H1 (cell line): ENCODE measurements around the gene OR13C3. TPM values are rescaled to one million over a fixed set of nuclear protein-coding genes. Genes with fewer than 3 reads are reported as not detected.

Source experiments
- CTCF ChIA-PET: fragments of 300-600 bp; sonication (Branson Sonifier 250); formaldehyde crosslinking; loops from one replicate; lab custom pipeline; 2021; ENCODE audit not compliant: partially characterized antibody; lab: Charles Lee
- POLR2A ChIA-PET: fragments of 300-600 bp; sonication (Branson Sonifier 250); formaldehyde crosslinking; loops from one replicate; lab custom pipeline; 2021; ENCODE audit warnings: inconsistent platforms; ENCODE audit not compliant: partially characterized antibody; lab: Charles Lee
- DNase-seq, 2 experiments: peaks; one replicate each; pipeline versions ENCODE4 v3.0.0 to v3.0.0-alpha.2; 2010 to 2022; ENCODE audit warnings: low spot score in 2 of 2, low read depth in 1 of 2, mixed read lengths in 1 of 2
- FAIRE-seq: peaks from 2 replicates; lab custom pipeline; 2011; peaks lifted over from hg19 to GRCh38; lab: Jason Lieb, UNC
- H2AFZ ChIP-seq: 2 replicates; pipeline ENCODE4 v1.8.1; 2012; ENCODE audit warnings: low read length, inconsistent platforms
- H2AK5ac ChIP-seq: 2 replicates; pipeline ENCODE4 v1.6.1; 2013; ENCODE audit warnings: low read depth, low read length
- H2BK120ac ChIP-seq: replicated peaks from 2 replicates; pipeline ENCODE3; 2013; ENCODE audit warnings: low read depth, low read length, inconsistent platforms
- H2BK12ac ChIP-seq: 2 replicates; pipeline ENCODE4 v1.6.1; 2013; ENCODE audit warnings: low read depth, low read length
- H2BK15ac ChIP-seq: 2 replicates; pipeline ENCODE4 v1.6.1; 2013; ENCODE audit warnings: low read length
- H2BK20ac ChIP-seq: 2 replicates; pipeline ENCODE4 v1.6.1; 2013; ENCODE audit warnings: low read length
- H2BK5ac ChIP-seq: 2 replicates; pipeline ENCODE4 v1.6.1; 2013; ENCODE audit warnings: low read depth, low read length
- H3K14ac ChIP-seq: 2 replicates; pipeline ENCODE4 v1.6.1; 2013; ENCODE audit warnings: inconsistent platforms; ENCODE audit not compliant: insufficient read length
- H3K18ac ChIP-seq: 2 replicates; pipeline ENCODE4 v1.6.1; 2013; ENCODE audit warnings: low read length; ENCODE audit errors: extremely low read depth
- H3K23ac ChIP-seq: 2 replicates; pipeline ENCODE4 v1.6.1; 2013; ENCODE audit warnings: inconsistent platforms; ENCODE audit not compliant: insufficient read length
- H3K23me2 ChIP-seq: 2 replicates; pipeline ENCODE4 v1.6.1; 2013; ENCODE audit warnings: low read depth, low read length
- H3K27ac ChIP-seq: 2 replicates; pipeline ENCODE4 v1.6.1; 2011; ENCODE audit warnings: low read depth, low read length, inconsistent platforms
- H3K27me3 ChIP-seq, 4 experiments: replicated peaks in 1 of 4; 1 replicate in 1 of 4; 2 replicates in 3 of 4; pipeline versions ENCODE4 v1.6.1 to v1.8.1; 2011 to 2013; ENCODE audit warnings: low read length in 3 of 4, mild to moderate bottlenecking in 3 of 4, inconsistent platforms in 2 of 4, mixed read lengths in 2 of 4, moderate library complexity in 1 of 4; ENCODE audit not compliant: control insufficient read depth in 3 of 4, insufficient read depth in 3 of 4; ENCODE audit errors: extremely low read depth in 1 of 4
- H3K36me3 ChIP-seq, 4 experiments: 2 replicates each; pipeline versions ENCODE4 v1.6.1 to v1.8.1; 2011 to 2013; ENCODE audit warnings: mild to moderate bottlenecking in 4 of 4, low read length in 3 of 4, moderate library complexity in 2 of 4, control low read depth in 1 of 4, inconsistent platforms in 1 of 4; ENCODE audit not compliant: insufficient read depth in 4 of 4, control insufficient read depth in 2 of 4
- H3K4ac ChIP-seq: replicated peaks from 2 replicates; pipeline ENCODE3; 2013; ENCODE audit warnings: low read length, low read depth, mixed read lengths, inconsistent platforms; ENCODE audit not compliant: insufficient read length
- H3K4me1 ChIP-seq, 4 experiments: replicated peaks in 1 of 4; 1 replicate in 1 of 4; 2 replicates in 3 of 4; pipeline versions ENCODE4 v1.6.1 to v1.8.1; 2011 to 2013; ENCODE audit warnings: low read length in 3 of 4, inconsistent platforms in 2 of 4, mixed read lengths in 1 of 4; ENCODE audit not compliant: insufficient read depth in 4 of 4, control insufficient read depth in 3 of 4
- H3K4me2 ChIP-seq, 2 experiments: 2 replicates each; pipeline versions ENCODE4 v1.6.1 to v1.8.1; 2011 to 2013; ENCODE audit warnings: low read depth in 2 of 2, low read length in 2 of 2, control low read depth in 1 of 2, inconsistent platforms in 1 of 2, mild to moderate bottlenecking in 1 of 2; ENCODE audit not compliant: insufficient read depth in 1 of 2
- H3K4me3 ChIP-seq, 4 experiments: fragments of 200-600, 300-600 bp in 1 of 4; sonication (generic), shearing (Covaris generic), sonication (Bioruptor Twin) in 1 of 4; 2 replicates each; pipeline versions ENCODE4 v1.5.1 to v1.8.1; 2011 to 2016; ENCODE audit warnings: low read length in 4 of 4, low read depth in 3 of 4, control low read depth in 2 of 4, inconsistent platforms in 2 of 4, mild to moderate bottlenecking in 2 of 4, mixed read lengths in 1 of 4, moderate library complexity in 1 of 4; ENCODE audit not compliant: insufficient read depth in 2 of 4; ENCODE audit errors: extremely low read depth in 1 of 4
- H3K56ac ChIP-seq: replicated peaks from 2 replicates; pipeline ENCODE3; 2013; ENCODE audit warnings: low read depth, mild to moderate bottlenecking, mixed read lengths, low read length, inconsistent platforms; ENCODE audit not compliant: insufficient read length
- H3K79me1 ChIP-seq: 2 replicates; pipeline ENCODE4 v1.6.1; 2013; ENCODE audit warnings: low read depth, low read length, control low read depth
- H3K79me2 ChIP-seq, 2 experiments: 2 replicates each; pipeline versions ENCODE4 v1.6.1 to v1.8.1; 2012 to 2013; ENCODE audit warnings: low read length in 2 of 2, mild to moderate bottlenecking in 2 of 2, inconsistent platforms in 1 of 2; ENCODE audit not compliant: insufficient read depth in 2 of 2, control insufficient read depth in 1 of 2
- H3K9ac ChIP-seq, 4 experiments: replicated peaks in 1 of 4; 1 replicate in 1 of 4; 2 replicates in 3 of 4; pipeline versions ENCODE4 v1.6.1 to v1.8.1; 2011 to 2013; ENCODE audit warnings: low read depth in 3 of 4, low read length in 3 of 4, control low read depth in 2 of 4, mild to moderate bottlenecking in 2 of 4, moderate library complexity in 2 of 4, inconsistent platforms in 1 of 4; ENCODE audit errors: extremely low read depth in 1 of 4
- H3K9me3 ChIP-seq, 2 experiments: 2 replicates each; pipeline versions ENCODE4 v1.6.1 to v1.8.1; 2012 to 2013; ENCODE audit warnings: mild to moderate bottlenecking in 2 of 2, moderate library complexity in 2 of 2, control low read depth in 1 of 2, inconsistent platforms in 1 of 2, low read depth in 1 of 2, low read length in 1 of 2, mixed read lengths in 1 of 2; ENCODE audit not compliant: insufficient read depth in 2 of 2
- H4K20me1 ChIP-seq, 2 experiments: replicated peaks in 1 of 2; 2 replicates each; pipeline versions ENCODE3 to v1.8.1; 2011 to 2013; ENCODE audit warnings: inconsistent platforms in 2 of 2, low read length in 2 of 2, mild to moderate bottlenecking in 1 of 2; ENCODE audit not compliant: insufficient read depth in 2 of 2, control insufficient read depth in 1 of 2
- H4K5ac ChIP-seq: 2 replicates; pipeline ENCODE4 v1.6.1; 2013; ENCODE audit warnings: low read length, low read depth, mixed read lengths, inconsistent platforms; ENCODE audit not compliant: insufficient read length
- H4K8ac ChIP-seq: 2 replicates; pipeline ENCODE4 v1.8.0; 2013; ENCODE audit warnings: mild to moderate bottlenecking, moderate library complexity, low read length, inconsistent platforms; ENCODE audit not compliant: insufficient read depth; ENCODE audit errors: extremely low read depth
- H4K91ac ChIP-seq: replicated peaks from 2 replicates; pipeline ENCODE3; 2013; ENCODE audit warnings: low read length, mixed read lengths, inconsistent platforms; ENCODE audit not compliant: insufficient read length
- BRCA1 ChIP-seq: IDR thresholded peaks from 2 replicates; pipeline ENCODE4 v1.6.1; 2012; ENCODE audit warnings: low read depth, low read length, improper control_type of control experiment
- EGR1 ChIP-seq: IDR thresholded peaks from 2 replicates; pipeline ENCODE4 v1.6.1; 2011; ENCODE audit warnings: low read depth, low read length, borderline replicate concordance
- EZH2 ChIP-seq: fragments of 200-600 bp; sonication (generic); IDR thresholded peaks from 2 replicates; pipeline ENCODE4 v1.7.1; 2012; ENCODE audit warnings: low read depth, mild to moderate bottlenecking, moderate library complexity, low read length, inconsistent platforms; ENCODE audit not compliant: severe bottlenecking
- GTF2F1 ChIP-seq: IDR thresholded peaks from 2 replicates; pipeline ENCODE4 v1.6.1; 2012; ENCODE audit warnings: low read depth, low read length, improper control_type of control experiment, borderline replicate concordance
- NANOG ChIP-seq: IDR thresholded peaks from 2 replicates; pipeline ENCODE4 v1.6.1; 2011; ENCODE audit warnings: low read length, low read depth, mild to moderate bottlenecking, inconsistent platforms; ENCODE audit not compliant: insufficient read depth, poor library complexity, severe bottlenecking
- POLR2AphosphoS5 ChIP-seq: IDR thresholded peaks from 2 replicates; pipeline ENCODE4 v1.6.1; 2011; ENCODE audit warnings: low read depth, low read length
- SIX5 ChIP-seq: IDR thresholded peaks from 2 replicates; pipeline ENCODE4 v1.6.1; 2011; ENCODE audit warnings: mild to moderate bottlenecking, low read depth, low read length
- WGBS, 2 experiments: shearing (Covaris generic) in 1 of 2; methylation state at CpG; one replicate each; pipeline versions ENCODE4 v1.1.6 to v1.1.7; 2013 to 2015; ENCODE audit warnings: low lambda C conversion rate in 2 of 2, mixed read lengths in 2 of 2, inconsistent platforms in 1 of 2, low coverage in 1 of 2, missing lambda C conversion rate in 1 of 2; ENCODE audit not compliant: insufficient replicate concordance in 2 of 2, insufficient coverage in 1 of 2, insufficient read length in 1 of 2; ENCODE audit errors: extremely low coverage in 1 of 2, missing lambda C conversion rate in 1 of 2; 5-methylcytosine and 5-hydroxymethylcytosine counted together
- polyA plus RNA-seq, 7 experiments: library from polyadenylated mRNA; depleted of rRNA in 3 of 7; stranded (reverse) in 5 of 7; unstranded in 2 of 7; fragments of >200 nt in 5 of 7; fragments of 200-250 nt in 2 of 7; gene quantifications; 1 replicate in 5 of 7; 2 replicates in 1 of 7; 4 replicates in 1 of 7; pipeline versions ENCODE4 v1.2.1 to v1.2.3, GENCODE V29; 2011 to 2013; ENCODE audit warnings: missing spikeins in 2 of 7, mixed read lengths in 2 of 7
- total RNA-seq: library from RNA; stranded (reverse); fragmentation: NEBNext Ultra II Directional; extraction: Animal tissue kit (Norgen Biotek cat#: 25700); gene quantifications from 2 replicates; pipeline ENCODE4 v1.2.1, GENCODE V29; 2021
- TF ChIP-seq, protein P1 (sequence below): IDR thresholded peaks from 2 replicates; pipeline ENCODE4 v1.6.1; 2011; ENCODE audit warnings: low read depth, mild to moderate bottlenecking, low read length; ENCODE audit not compliant: insufficient read depth
- TF ChIP-seq, protein P2 (sequence below): IDR thresholded peaks from 2 replicates; pipeline ENCODE4 v1.6.1; 2012; ENCODE audit warnings: inconsistent platforms

Gene OR13C3
- total and polyA plus RNA-seq, 2 of the 8 experiments (the other 6 are each of a cell fraction or from before 2014, with no cell fraction given) = not detected

DNA sequence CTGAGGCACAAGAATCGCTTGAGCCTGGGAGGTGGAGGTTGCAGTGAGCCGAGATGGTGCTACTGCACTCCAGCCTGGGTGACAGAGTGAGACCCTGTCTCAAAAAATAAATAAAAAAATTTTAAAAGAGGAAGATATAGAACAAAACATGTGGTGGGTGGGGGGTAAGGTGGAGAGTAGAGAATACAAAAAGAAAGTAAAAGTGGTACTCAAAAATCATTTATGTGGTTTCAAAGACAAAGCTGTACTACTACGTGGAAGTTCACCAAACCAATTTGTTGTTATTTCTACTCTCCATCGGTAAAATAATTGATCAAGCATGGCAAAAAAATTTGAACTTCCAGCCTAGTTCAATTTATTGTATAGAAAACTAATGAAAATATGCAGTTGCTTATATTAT is 8.0 kb upstream of the OR13C3 start:
- POLR2A ChIA-PET = no interaction called here
- H3K27ac ChIP-seq = no peak overlapping the region
- no peak overlapping the region for H4K8ac ChIP-seq
- no peak overlapping the region for H3K23ac ChIP-seq
- no peaks in the 10 kb centered on the region for H3K23me2 ChIP-seq
- no peak overlapping the region for H2BK120ac ChIP-seq
- H3K9ac ChIP-seq = no peak overlapping the region
- H3K27me3 ChIP-seq = no peaks in the 10 kb centered on the region
- DNase-seq = no peak
- no peak overlapping the region for H3K14ac ChIP-seq
- H2BK20ac ChIP-seq = no peak overlapping the region
- no peak overlapping the region for H3K4me2 ChIP-seq
- H2AK5ac ChIP-seq = no peak overlapping the region
- CTCF ChIA-PET = interaction anchor here (1.5 kb wide), 1 partner anchor 18 kb away, joined by 3 read pairs; no protein-coding TSS in a partner anchor
- H3K4ac ChIP-seq = no peak overlapping the region
- no peaks in the 10 kb centered on the region for H3K9me3 ChIP-seq
- no peak overlapping the region for H2AFZ ChIP-seq
- no peak overlapping the region for H3K4me3 ChIP-seq
- no peaks in the 10 kb centered on the region for H3K4me1 ChIP-seq
- FAIRE-seq = no peak
- H2BK5ac ChIP-seq = no peak overlapping the region
- no peak overlapping the region for H2BK15ac ChIP-seq
- no peak overlapping the region for H3K56ac ChIP-seq
- H2BK12ac ChIP-seq = no peak overlapping the region
- no peaks in the 10 kb centered on the region for H4K20me1 ChIP-seq
- no peaks in the 10 kb centered on the region for H3K36me3 ChIP-seq
- no peaks in the 10 kb centered on the region for H3K79me2 ChIP-seq
- no peaks in the 10 kb centered on the region for H3K79me1 ChIP-seq
- no peak overlapping the region for H4K5ac ChIP-seq
- 91% methylated on average over 4 of the region's 4 CpGs; no CpG with 5 or more reads in 1 of the 2 experiments for WGBS, 2 experiments
- H4K91ac ChIP-seq = no peak overlapping the region
- TF ChIP-seq BRCA1 = no peak
- no peak for TF ChIP-seq POLR2AphosphoS5
- TF ChIP-seq SIX5 = no peak
- no peak for TF ChIP-seq GTF2F1
- TF ChIP-seq, protein P1, sequence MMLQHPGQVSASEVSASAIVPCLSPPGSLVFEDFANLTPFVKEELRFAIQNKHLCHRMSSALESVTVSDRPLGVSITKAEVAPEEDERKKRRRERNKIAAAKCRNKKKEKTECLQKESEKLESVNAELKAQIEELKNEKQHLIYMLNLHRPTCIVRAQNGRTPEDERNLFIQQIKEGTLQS = no peak
- TF ChIP-seq EZH2 = no peak
- TF ChIP-seq EGR1 = no peak
- TF ChIP-seq, protein P2, sequence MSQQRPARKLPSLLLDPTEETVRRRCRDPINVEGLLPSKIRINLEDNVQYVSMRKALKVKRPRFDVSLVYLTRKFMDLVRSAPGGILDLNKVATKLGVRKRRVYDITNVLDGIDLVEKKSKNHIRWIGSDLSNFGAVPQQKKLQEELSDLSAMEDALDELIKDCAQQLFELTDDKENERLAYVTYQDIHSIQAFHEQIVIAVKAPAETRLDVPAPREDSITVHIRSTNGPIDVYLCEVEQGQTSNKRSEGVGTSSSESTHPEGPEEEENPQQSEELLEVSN = no peak
- TF ChIP-seq NANOG = no peak
- no peak overlapping the region for H3K18ac ChIP-seq
